H1 (cell line): ENCODE measurements around the gene CD151.

Experiments used
- E2F6 ChIP-seq: IDR thresholded peaks from 2 replicates; pipeline ENCODE4 v1.6.1; 2012; ENCODE audit warnings: inconsistent platforms
- EZH2 ChIP-seq: fragments of 200-600 bp; sonication (generic); IDR thresholded peaks from 2 replicates; pipeline ENCODE4 v1.7.1; 2012; ENCODE audit warnings: low read depth, mild to moderate bottlenecking, moderate library complexity, low read length, inconsistent platforms; ENCODE audit not compliant: severe bottlenecking
- HDAC2 ChIP-seq, 2 experiments: fragments of 300-600 bp in 1 of 2; sonication (generic) in 1 of 2; IDR thresholded peaks; 2 replicates each; pipeline ENCODE4 v1.6.1; 2011 to 2012; ENCODE audit warnings: low read depth in 2 of 2, low read length in 2 of 2, mild to moderate bottlenecking in 2 of 2, moderate library complexity in 2 of 2, borderline replicate concordance in 1 of 2, inconsistent platforms in 1 of 2
- MAX ChIP-seq: IDR thresholded peaks from 2 replicates; pipeline ENCODE4 v1.6.1; 2012; ENCODE audit warnings: inconsistent platforms
- NRF1 ChIP-seq: IDR thresholded peaks from 2 replicates; pipeline ENCODE4 v1.6.1; 2011; ENCODE audit warnings: mild to moderate bottlenecking, low read depth, low read length, improper control_type of control experiment
- POLR2A ChIP-seq, 2 experiments: IDR thresholded peaks; 1 replicate in 1 of 2; 2 replicates in 1 of 2; pipeline ENCODE4 v1.6.1; 2011; ENCODE audit warnings: low read depth in 2 of 2, low read length in 2 of 2, mild to moderate bottlenecking in 2 of 2; ENCODE audit errors: control extremely low read depth in 1 of 2
- YY1 ChIP-seq: IDR thresholded peaks from 2 replicates; pipeline ENCODE4 v1.6.1; 2011; ENCODE audit warnings: low read depth, mild to moderate bottlenecking, low read length
- TF ChIP-seq, protein P1 (sequence below), 3 experiments: IDR thresholded peaks; 1 replicate in 2 of 3; 2 replicates in 1 of 3; pipeline versions ENCODE4 v1.5.1 to v1.6.1; 2011; ENCODE audit warnings: low read length in 3 of 3, mild to moderate bottlenecking in 3 of 3, inconsistent platforms in 2 of 3, low read depth in 1 of 3, moderate library complexity in 1 of 3; ENCODE audit not compliant: insufficient read depth in 1 of 3; ENCODE audit errors: control extremely low read depth in 1 of 3

GRCh38 chr11:819943-820649 is 12.7 kb upstream of the CD151 start:
- no peak for TF ChIP-seq MAX
- TF ChIP-seq, protein P1, sequence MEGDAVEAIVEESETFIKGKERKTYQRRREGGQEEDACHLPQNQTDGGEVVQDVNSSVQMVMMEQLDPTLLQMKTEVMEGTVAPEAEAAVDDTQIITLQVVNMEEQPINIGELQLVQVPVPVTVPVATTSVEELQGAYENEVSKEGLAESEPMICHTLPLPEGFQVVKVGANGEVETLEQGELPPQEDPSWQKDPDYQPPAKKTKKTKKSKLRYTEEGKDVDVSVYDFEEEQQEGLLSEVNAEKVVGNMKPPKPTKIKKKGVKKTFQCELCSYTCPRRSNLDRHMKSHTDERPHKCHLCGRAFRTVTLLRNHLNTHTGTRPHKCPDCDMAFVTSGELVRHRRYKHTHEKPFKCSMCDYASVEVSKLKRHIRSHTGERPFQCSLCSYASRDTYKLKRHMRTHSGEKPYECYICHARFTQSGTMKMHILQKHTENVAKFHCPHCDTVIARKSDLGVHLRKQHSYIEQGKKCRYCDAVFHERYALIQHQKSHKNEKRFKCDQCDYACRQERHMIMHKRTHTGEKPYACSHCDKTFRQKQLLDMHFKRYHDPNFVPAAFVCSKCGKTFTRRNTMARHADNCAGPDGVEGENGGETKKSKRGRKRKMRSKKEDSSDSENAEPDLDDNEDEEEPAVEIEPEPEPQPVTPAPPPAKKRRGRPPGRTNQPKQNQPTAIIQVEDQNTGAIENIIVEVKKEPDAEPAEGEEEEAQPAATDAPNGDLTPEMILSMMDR (IDR thresholded peaks at IDR 0.05; ENCODE audit: control extremely low read depth in 1 of 3, insufficient read depth in 1 of 3, low read depth in 1 of 3, low read length in 3 of 3): no peak
- TF ChIP-seq E2F6: no peak
- TF ChIP-seq NRF1: no peak
- TF ChIP-seq YY1: no peak
- no peak for TF ChIP-seq POLR2A (IDR thresholded peaks at IDR 0.05; ENCODE audit: control extremely low read depth in 1 of 2, low read depth in 2 of 2, low read length in 2 of 2)
- TF ChIP-seq EZH2: no peak
- no peak for TF ChIP-seq HDAC2 (IDR thresholded peaks at IDR 0.05; ENCODE audit: borderline replicate concordance in 1 of 2, low read depth in 2 of 2, low read length in 2 of 2)
